Glutamatergic neuron (in vitro differentiated cells): ENCODE measurements around the gene TP53I13. TPM values are rescaled to one million over a fixed set of nuclear protein-coding genes. Genes with fewer than 3 reads are reported as not detected.

Source experiments
- DNase-seq: peaks from one replicate; pipeline ENCODE4 v3.0.0; 2022
- H3K27ac Mint-ChIP-seq: one replicate; pipeline ENCODE4 v1.8.0; 2020; ENCODE audit warnings: mild to moderate bottlenecking, mixed read lengths, inconsistent platforms; ENCODE audit not compliant: unreplicated experiment
- H3K27me3 Mint-ChIP-seq: one replicate; pipeline ENCODE4 v1.8.0; 2020; ENCODE audit warnings: mild to moderate bottlenecking, moderate library complexity, mixed read lengths, inconsistent platforms; ENCODE audit not compliant: unreplicated experiment
- H3K36me3 Mint-ChIP-seq: one replicate; pipeline ENCODE4 v1.8.0; 2020; ENCODE audit warnings: mild to moderate bottlenecking, mixed read lengths, inconsistent platforms; ENCODE audit not compliant: unreplicated experiment
- H3K4me1 Mint-ChIP-seq: one replicate; pipeline ENCODE4 v1.8.0; 2020; ENCODE audit warnings: mild to moderate bottlenecking, low read depth, mixed read lengths, inconsistent platforms; ENCODE audit not compliant: unreplicated experiment
- H3K4me3 Mint-ChIP-seq: one replicate; pipeline ENCODE4 v1.8.0; 2020; ENCODE audit warnings: mild to moderate bottlenecking, mixed read lengths, inconsistent platforms; ENCODE audit not compliant: unreplicated experiment
- H3K9me3 Mint-ChIP-seq: one replicate; pipeline ENCODE4 v1.8.0; 2020; ENCODE audit warnings: mild to moderate bottlenecking, moderate library complexity, mixed read lengths, inconsistent platforms; ENCODE audit not compliant: unreplicated experiment
- total RNA-seq: library from RNA; stranded (reverse); fragmentation: NEBNext Ultra II Directional; extraction: Animal tissue kit (Norgen Biotek cat#: 25700); gene quantifications from one replicate; pipeline ENCODE4 v1.2.1, GENCODE V29; 2021; ENCODE audit not compliant: unreplicated experiment
- TF ChIP-seq, protein P1 (sequence below): fragments of 200-600 bp; sonication (generic); IDR thresholded peaks from one replicate; pipeline ENCODE4 v1.5.0; 2021; ENCODE audit not compliant: partially characterized antibody, unreplicated experiment

The TP53I13 gene
- total RNA-seq, 1 donor from 2014 or later, result 14.3 TPM

DNA sequence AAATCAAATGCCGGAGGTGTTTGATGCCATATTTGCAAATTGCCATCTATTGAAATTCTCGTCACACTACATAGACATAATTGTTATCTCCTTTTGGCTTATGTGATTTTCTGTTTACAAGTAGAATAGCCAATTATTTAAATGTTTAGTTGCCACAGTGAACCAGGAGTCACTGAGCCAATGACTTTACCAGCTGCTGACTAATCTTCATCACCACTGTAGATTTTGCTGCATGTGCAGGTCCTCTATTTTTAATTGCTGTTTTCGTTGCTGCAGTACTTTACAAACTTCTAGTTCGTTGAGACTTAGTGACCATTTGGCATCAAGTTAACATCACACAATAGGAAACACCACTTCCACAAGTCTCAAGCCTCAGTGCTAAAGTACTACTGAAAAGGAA lies 24.4 kb upstream of the TP53I13 start:
- Mint-ChIP-seq H3K36me3 (no peaks in the 10 kb centered on the region), H3K9me3 (peaks cover 2% of the 10 kb centered on the region), H3K4me3 (no peak overlapping the region), H3K4me1 (no peaks in the 10 kb centered on the region), H3K27me3 (peaks cover 2% of the 10 kb centered on the region), H3K27ac (no peak overlapping the region)
- TF ChIP-seq, protein P1, sequence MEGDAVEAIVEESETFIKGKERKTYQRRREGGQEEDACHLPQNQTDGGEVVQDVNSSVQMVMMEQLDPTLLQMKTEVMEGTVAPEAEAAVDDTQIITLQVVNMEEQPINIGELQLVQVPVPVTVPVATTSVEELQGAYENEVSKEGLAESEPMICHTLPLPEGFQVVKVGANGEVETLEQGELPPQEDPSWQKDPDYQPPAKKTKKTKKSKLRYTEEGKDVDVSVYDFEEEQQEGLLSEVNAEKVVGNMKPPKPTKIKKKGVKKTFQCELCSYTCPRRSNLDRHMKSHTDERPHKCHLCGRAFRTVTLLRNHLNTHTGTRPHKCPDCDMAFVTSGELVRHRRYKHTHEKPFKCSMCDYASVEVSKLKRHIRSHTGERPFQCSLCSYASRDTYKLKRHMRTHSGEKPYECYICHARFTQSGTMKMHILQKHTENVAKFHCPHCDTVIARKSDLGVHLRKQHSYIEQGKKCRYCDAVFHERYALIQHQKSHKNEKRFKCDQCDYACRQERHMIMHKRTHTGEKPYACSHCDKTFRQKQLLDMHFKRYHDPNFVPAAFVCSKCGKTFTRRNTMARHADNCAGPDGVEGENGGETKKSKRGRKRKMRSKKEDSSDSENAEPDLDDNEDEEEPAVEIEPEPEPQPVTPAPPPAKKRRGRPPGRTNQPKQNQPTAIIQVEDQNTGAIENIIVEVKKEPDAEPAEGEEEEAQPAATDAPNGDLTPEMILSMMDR, result no peak
- no peak for DNase-seq

DNA sequence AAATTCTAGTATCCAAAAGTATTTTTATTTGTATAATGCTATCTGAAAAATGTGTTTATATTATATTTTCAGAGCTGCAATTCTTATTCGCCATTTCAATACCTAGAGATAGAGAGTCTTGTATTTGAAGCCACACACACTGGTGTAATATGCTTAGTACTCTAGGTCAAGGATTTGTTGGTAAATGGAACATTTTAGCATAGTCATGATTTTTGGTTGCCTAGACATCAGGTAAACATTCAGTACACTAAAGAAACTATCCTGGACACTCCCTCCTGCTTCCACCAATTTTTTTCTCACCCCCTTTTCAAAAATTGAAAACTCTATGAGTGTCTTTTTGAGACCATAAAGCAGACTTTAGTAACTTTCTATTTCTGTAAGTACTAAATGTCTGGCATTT lies 22.4 kb upstream of the TP53I13 start:
- H3K4me1 Mint-ChIP-seq, result no peaks in the 10 kb centered on the region
- DNase-seq, result no peak
- no peak overlapping the region for H3K4me3 Mint-ChIP-seq
- H3K27me3 Mint-ChIP-seq, result no peaks in the 10 kb centered on the region
- no peak overlapping the region for H3K27ac Mint-ChIP-seq
- H3K36me3 Mint-ChIP-seq, result no peaks in the 10 kb centered on the region
- TF ChIP-seq, protein P1, result no peak
- peaks cover 2% of the 10 kb centered on the region for H3K9me3 Mint-ChIP-seq

DNA sequence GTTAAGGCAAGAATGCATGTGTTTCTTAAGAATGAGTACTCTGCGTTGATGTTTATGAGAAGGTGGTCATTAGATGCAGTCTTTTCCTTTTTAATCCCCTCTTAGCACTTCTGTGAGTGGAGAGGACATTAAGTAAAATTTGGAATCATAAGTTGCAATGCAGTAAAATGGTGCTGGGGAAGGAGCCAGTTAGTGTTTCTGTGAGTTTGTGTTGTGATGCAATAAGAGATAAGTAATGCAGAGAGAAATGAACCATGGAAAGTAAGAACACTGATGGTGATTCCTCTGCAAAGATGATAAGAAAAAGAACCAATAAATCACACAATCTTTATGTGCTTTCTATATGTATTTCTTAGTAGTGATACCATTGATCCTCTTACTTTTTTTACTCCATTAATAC lies 21.7 kb upstream of the TP53I13 start:
- H3K9me3 Mint-ChIP-seq, result peaks cover 2% of the 10 kb centered on the region
- DNase-seq, result no peak
- TF ChIP-seq, protein P1, result no peak
- no peak overlapping the region for H3K4me3 Mint-ChIP-seq
- H3K36me3 Mint-ChIP-seq, result no peaks in the 10 kb centered on the region
- H3K4me1 Mint-ChIP-seq, result no peaks in the 10 kb centered on the region
- H3K27me3 Mint-ChIP-seq, result no peaks in the 10 kb centered on the region
- no peak overlapping the region for H3K27ac Mint-ChIP-seq

DNA sequence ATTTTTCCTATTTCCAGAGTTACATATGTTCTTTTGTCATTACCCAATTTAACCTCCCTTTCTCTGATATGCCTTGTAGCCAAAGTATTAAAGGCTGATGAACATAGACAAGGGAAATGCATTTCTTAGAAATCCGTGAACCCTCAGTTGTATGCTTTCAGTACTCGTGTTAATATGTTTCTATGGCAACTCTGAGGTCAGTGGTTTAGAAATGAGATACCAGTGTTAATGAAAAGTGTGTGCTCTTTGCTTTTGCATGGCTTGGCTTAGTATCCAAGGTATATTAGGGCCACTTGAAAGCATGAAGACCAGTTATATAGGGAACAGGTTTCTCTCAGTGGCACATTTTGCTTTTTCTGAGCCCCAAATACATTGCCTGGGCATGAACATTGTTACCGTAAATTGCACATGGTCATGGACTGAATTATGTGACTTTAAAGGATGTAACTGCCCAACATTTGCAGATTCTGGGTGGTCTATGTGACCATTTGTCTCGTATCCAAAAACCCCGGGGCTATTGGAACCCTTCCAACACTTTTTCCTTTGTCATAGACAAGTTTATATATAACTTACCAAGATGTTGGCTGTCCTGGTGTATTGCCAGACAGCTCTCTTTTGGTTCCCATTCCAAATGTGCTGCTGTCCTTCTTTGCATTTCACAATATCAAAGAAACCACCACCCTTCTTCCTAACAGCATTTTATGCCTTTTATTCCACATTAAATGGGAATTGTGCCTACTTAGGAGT lies 19.2 kb upstream of the TP53I13 start:
- no peaks in the 10 kb centered on the region for H3K4me1 Mint-ChIP-seq
- TF ChIP-seq, protein P1, result no peak
- no peaks in the 10 kb centered on the region for H3K9me3 Mint-ChIP-seq
- H3K27me3 Mint-ChIP-seq, result no peaks in the 10 kb centered on the region
- H3K27ac Mint-ChIP-seq, result no peak overlapping the region
- H3K36me3 Mint-ChIP-seq, result no peaks in the 10 kb centered on the region
- no peak for DNase-seq
- no peak overlapping the region for H3K4me3 Mint-ChIP-seq

DNA sequence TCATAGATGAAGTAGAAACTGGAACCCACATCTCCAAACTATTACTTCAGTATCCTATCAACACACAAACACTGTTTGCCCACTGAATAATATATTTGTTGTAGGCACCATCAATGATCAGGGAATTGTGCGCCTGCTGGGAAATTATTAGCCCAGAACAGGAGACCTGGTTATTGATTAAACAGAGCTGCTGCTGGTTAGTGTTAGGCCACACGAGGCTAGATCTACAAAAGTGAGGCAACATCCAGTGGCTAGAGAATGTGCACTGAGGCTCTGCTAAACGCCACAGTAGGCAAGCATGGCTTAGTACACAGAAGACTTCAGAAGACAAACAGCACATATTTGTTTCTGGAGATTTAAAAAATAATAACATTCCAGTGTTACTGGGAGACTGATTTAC lies 12.7 kb upstream of the TP53I13 start:
- H3K4me1 Mint-ChIP-seq, result peaks cover 7% of the 10 kb centered on the region
- no peak overlapping the region for H3K4me3 Mint-ChIP-seq
- peaks cover 4% of the 10 kb centered on the region for H3K27me3 Mint-ChIP-seq
- DNase-seq, result no peak
- no peaks in the 10 kb centered on the region for H3K36me3 Mint-ChIP-seq
- peaks cover 6% of the 10 kb centered on the region for H3K9me3 Mint-ChIP-seq
- TF ChIP-seq, protein P1, result no peak
- H3K27ac Mint-ChIP-seq, result no peak overlapping the region
